ENCODE measurements around the gene GARRE1.

- TF ChIP-seq POLR2A (IDR thresholded peaks at IDR 0.05): no peak
- no peak for TF ChIP-seq CTCF (IDR thresholded peaks at IDR 0.05)
Measured at GRCh38 chr19:34269489-34269888, 15.1 kb downstream of the GARRE1 start.

Measured in esophagus squamous epithelium (tissue), 4 donors.